H1 (cell line): ENCODE measurements around the gene NTN4. TPM values are rescaled to one million over a fixed set of nuclear protein-coding genes. Genes with fewer than 3 reads are reported as not detected.

ENCODE experiments used
- CTCF ChIA-PET: fragments of 300-600 bp; sonication (Branson Sonifier 250); formaldehyde crosslinking; loops from one replicate; lab custom pipeline; 2021; ENCODE audit not compliant: partially characterized antibody; lab: Charles Lee
- POLR2A ChIA-PET: fragments of 300-600 bp; sonication (Branson Sonifier 250); formaldehyde crosslinking; loops from one replicate; lab custom pipeline; 2021; ENCODE audit warnings: inconsistent platforms; ENCODE audit not compliant: partially characterized antibody; lab: Charles Lee
- DNase-seq, 2 experiments: peaks; one replicate each; pipeline versions ENCODE4 v3.0.0 to v3.0.0-alpha.2; 2010 to 2022; ENCODE audit warnings: low spot score in 2 of 2, low read depth in 1 of 2, mixed read lengths in 1 of 2
- FAIRE-seq: peaks from 2 replicates; lab custom pipeline; 2011; peaks lifted over from hg19 to GRCh38; lab: Jason Lieb, UNC
- H2AFZ ChIP-seq: 2 replicates; pipeline ENCODE4 v1.8.1; 2012; ENCODE audit warnings: low read length, inconsistent platforms
- H2AK5ac ChIP-seq: 2 replicates; pipeline ENCODE4 v1.6.1; 2013; ENCODE audit warnings: low read depth, low read length
- H2BK120ac ChIP-seq: replicated peaks from 2 replicates; pipeline ENCODE3; 2013; ENCODE audit warnings: low read depth, low read length, inconsistent platforms
- H2BK12ac ChIP-seq: 2 replicates; pipeline ENCODE4 v1.6.1; 2013; ENCODE audit warnings: low read depth, low read length
- H2BK15ac ChIP-seq: 2 replicates; pipeline ENCODE4 v1.6.1; 2013; ENCODE audit warnings: low read length
- H2BK20ac ChIP-seq: 2 replicates; pipeline ENCODE4 v1.6.1; 2013; ENCODE audit warnings: low read length
- H2BK5ac ChIP-seq: 2 replicates; pipeline ENCODE4 v1.6.1; 2013; ENCODE audit warnings: low read depth, low read length
- H3K14ac ChIP-seq: 2 replicates; pipeline ENCODE4 v1.6.1; 2013; ENCODE audit warnings: inconsistent platforms; ENCODE audit not compliant: insufficient read length
- H3K18ac ChIP-seq: 2 replicates; pipeline ENCODE4 v1.6.1; 2013; ENCODE audit warnings: low read length; ENCODE audit errors: extremely low read depth
- H3K23ac ChIP-seq: 2 replicates; pipeline ENCODE4 v1.6.1; 2013; ENCODE audit warnings: inconsistent platforms; ENCODE audit not compliant: insufficient read length
- H3K23me2 ChIP-seq: 2 replicates; pipeline ENCODE4 v1.6.1; 2013; ENCODE audit warnings: low read depth, low read length
- H3K27ac ChIP-seq: 2 replicates; pipeline ENCODE4 v1.6.1; 2011; ENCODE audit warnings: low read depth, low read length, inconsistent platforms
- H3K27me3 ChIP-seq, 4 experiments: replicated peaks in 1 of 4; 1 replicate in 1 of 4; 2 replicates in 3 of 4; pipeline versions ENCODE4 v1.6.1 to v1.8.1; 2011 to 2013; ENCODE audit warnings: low read length in 3 of 4, mild to moderate bottlenecking in 3 of 4, inconsistent platforms in 2 of 4, mixed read lengths in 2 of 4, moderate library complexity in 1 of 4; ENCODE audit not compliant: control insufficient read depth in 3 of 4, insufficient read depth in 3 of 4; ENCODE audit errors: extremely low read depth in 1 of 4
- H3K36me3 ChIP-seq, 4 experiments: 2 replicates each; pipeline versions ENCODE4 v1.6.1 to v1.8.1; 2011 to 2013; ENCODE audit warnings: mild to moderate bottlenecking in 4 of 4, low read length in 3 of 4, moderate library complexity in 2 of 4, control low read depth in 1 of 4, inconsistent platforms in 1 of 4; ENCODE audit not compliant: insufficient read depth in 4 of 4, control insufficient read depth in 2 of 4
- H3K4ac ChIP-seq: replicated peaks from 2 replicates; pipeline ENCODE3; 2013; ENCODE audit warnings: low read length, low read depth, mixed read lengths, inconsistent platforms; ENCODE audit not compliant: insufficient read length
- H3K4me1 ChIP-seq, 4 experiments: replicated peaks in 1 of 4; 1 replicate in 1 of 4; 2 replicates in 3 of 4; pipeline versions ENCODE4 v1.6.1 to v1.8.1; 2011 to 2013; ENCODE audit warnings: low read length in 3 of 4, inconsistent platforms in 2 of 4, mixed read lengths in 1 of 4; ENCODE audit not compliant: insufficient read depth in 4 of 4, control insufficient read depth in 3 of 4
- H3K4me2 ChIP-seq, 2 experiments: 2 replicates each; pipeline versions ENCODE4 v1.6.1 to v1.8.1; 2011 to 2013; ENCODE audit warnings: low read depth in 2 of 2, low read length in 2 of 2, control low read depth in 1 of 2, inconsistent platforms in 1 of 2, mild to moderate bottlenecking in 1 of 2; ENCODE audit not compliant: insufficient read depth in 1 of 2
- H3K4me3 ChIP-seq, 4 experiments: fragments of 200-600, 300-600 bp in 1 of 4; sonication (generic), shearing (Covaris generic), sonication (Bioruptor Twin) in 1 of 4; 2 replicates each; pipeline versions ENCODE4 v1.5.1 to v1.8.1; 2011 to 2016; ENCODE audit warnings: low read length in 4 of 4, low read depth in 3 of 4, control low read depth in 2 of 4, inconsistent platforms in 2 of 4, mild to moderate bottlenecking in 2 of 4, mixed read lengths in 1 of 4, moderate library complexity in 1 of 4; ENCODE audit not compliant: insufficient read depth in 2 of 4; ENCODE audit errors: extremely low read depth in 1 of 4
- H3K56ac ChIP-seq: replicated peaks from 2 replicates; pipeline ENCODE3; 2013; ENCODE audit warnings: low read depth, mild to moderate bottlenecking, mixed read lengths, low read length, inconsistent platforms; ENCODE audit not compliant: insufficient read length
- H3K79me1 ChIP-seq: 2 replicates; pipeline ENCODE4 v1.6.1; 2013; ENCODE audit warnings: low read depth, low read length, control low read depth
- H3K79me2 ChIP-seq, 2 experiments: 2 replicates each; pipeline versions ENCODE4 v1.6.1 to v1.8.1; 2012 to 2013; ENCODE audit warnings: low read length in 2 of 2, mild to moderate bottlenecking in 2 of 2, inconsistent platforms in 1 of 2; ENCODE audit not compliant: insufficient read depth in 2 of 2, control insufficient read depth in 1 of 2
- H3K9ac ChIP-seq, 4 experiments: replicated peaks in 1 of 4; 1 replicate in 1 of 4; 2 replicates in 3 of 4; pipeline versions ENCODE4 v1.6.1 to v1.8.1; 2011 to 2013; ENCODE audit warnings: low read depth in 3 of 4, low read length in 3 of 4, control low read depth in 2 of 4, mild to moderate bottlenecking in 2 of 4, moderate library complexity in 2 of 4, inconsistent platforms in 1 of 4; ENCODE audit errors: extremely low read depth in 1 of 4
- H3K9me3 ChIP-seq, 2 experiments: 2 replicates each; pipeline versions ENCODE4 v1.6.1 to v1.8.1; 2012 to 2013; ENCODE audit warnings: mild to moderate bottlenecking in 2 of 2, moderate library complexity in 2 of 2, control low read depth in 1 of 2, inconsistent platforms in 1 of 2, low read depth in 1 of 2, low read length in 1 of 2, mixed read lengths in 1 of 2; ENCODE audit not compliant: insufficient read depth in 2 of 2
- H4K20me1 ChIP-seq, 2 experiments: replicated peaks in 1 of 2; 2 replicates each; pipeline versions ENCODE3 to v1.8.1; 2011 to 2013; ENCODE audit warnings: inconsistent platforms in 2 of 2, low read length in 2 of 2, mild to moderate bottlenecking in 1 of 2; ENCODE audit not compliant: insufficient read depth in 2 of 2, control insufficient read depth in 1 of 2
- H4K5ac ChIP-seq: 2 replicates; pipeline ENCODE4 v1.6.1; 2013; ENCODE audit warnings: low read length, low read depth, mixed read lengths, inconsistent platforms; ENCODE audit not compliant: insufficient read length
- H4K8ac ChIP-seq: 2 replicates; pipeline ENCODE4 v1.8.0; 2013; ENCODE audit warnings: mild to moderate bottlenecking, moderate library complexity, low read length, inconsistent platforms; ENCODE audit not compliant: insufficient read depth; ENCODE audit errors: extremely low read depth
- H4K91ac ChIP-seq: replicated peaks from 2 replicates; pipeline ENCODE3; 2013; ENCODE audit warnings: low read length, mixed read lengths, inconsistent platforms; ENCODE audit not compliant: insufficient read length
- EP300 ChIP-seq, 2 experiments: IDR thresholded peaks; 1 replicate in 1 of 2; 2 replicates in 1 of 2; pipeline ENCODE4 v1.6.1; 2011 to 2012; ENCODE audit warnings: low read depth in 2 of 2, low read length in 2 of 2, mild to moderate bottlenecking in 2 of 2, borderline replicate concordance in 1 of 2, inconsistent platforms in 1 of 2, moderate library complexity in 1 of 2
- HDAC6 ChIP-seq: IDR thresholded peaks from one replicate; pipeline ENCODE4 v1.7.1; 2012; ENCODE audit warnings: low read depth, mild to moderate bottlenecking, inconsistent platforms, low read length, moderate library complexity
- SIX5 ChIP-seq: IDR thresholded peaks from 2 replicates; pipeline ENCODE4 v1.6.1; 2011; ENCODE audit warnings: mild to moderate bottlenecking, low read depth, low read length
- TAF7 ChIP-seq: optimal IDR thresholded peaks from 2 replicates; pipeline ENCODE3; 2011; ENCODE audit warnings: low read depth, mild to moderate bottlenecking, inconsistent platforms, low read length, moderate library complexity, borderline replicate concordance
- WGBS, 2 experiments: shearing (Covaris generic) in 1 of 2; methylation state at CpG; one replicate each; pipeline versions ENCODE4 v1.1.6 to v1.1.7; 2013 to 2015; ENCODE audit warnings: low lambda C conversion rate in 2 of 2, mixed read lengths in 2 of 2, inconsistent platforms in 1 of 2, low coverage in 1 of 2, missing lambda C conversion rate in 1 of 2; ENCODE audit not compliant: insufficient replicate concordance in 2 of 2, insufficient coverage in 1 of 2, insufficient read length in 1 of 2; ENCODE audit errors: extremely low coverage in 1 of 2, missing lambda C conversion rate in 1 of 2; 5-methylcytosine and 5-hydroxymethylcytosine counted together
- polyA plus RNA-seq, 7 experiments: library from polyadenylated mRNA; depleted of rRNA in 3 of 7; stranded (reverse) in 5 of 7; unstranded in 2 of 7; fragments of >200 nt in 5 of 7; fragments of 200-250 nt in 2 of 7; gene quantifications; 1 replicate in 5 of 7; 2 replicates in 1 of 7; 4 replicates in 1 of 7; pipeline versions ENCODE4 v1.2.1 to v1.2.3, GENCODE V29; 2011 to 2013; ENCODE audit warnings: missing spikeins in 2 of 7, mixed read lengths in 2 of 7
- total RNA-seq: library from RNA; stranded (reverse); fragmentation: NEBNext Ultra II Directional; extraction: Animal tissue kit (Norgen Biotek cat#: 25700); gene quantifications from 2 replicates; pipeline ENCODE4 v1.2.1, GENCODE V29; 2021

NTN4 gene
- total and polyA plus RNA-seq, 2 of the 8 experiments (the other 6 are each of a cell fraction or from before 2014, with no cell fraction given) = 0.74 to 1.3 TPM

DNA sequence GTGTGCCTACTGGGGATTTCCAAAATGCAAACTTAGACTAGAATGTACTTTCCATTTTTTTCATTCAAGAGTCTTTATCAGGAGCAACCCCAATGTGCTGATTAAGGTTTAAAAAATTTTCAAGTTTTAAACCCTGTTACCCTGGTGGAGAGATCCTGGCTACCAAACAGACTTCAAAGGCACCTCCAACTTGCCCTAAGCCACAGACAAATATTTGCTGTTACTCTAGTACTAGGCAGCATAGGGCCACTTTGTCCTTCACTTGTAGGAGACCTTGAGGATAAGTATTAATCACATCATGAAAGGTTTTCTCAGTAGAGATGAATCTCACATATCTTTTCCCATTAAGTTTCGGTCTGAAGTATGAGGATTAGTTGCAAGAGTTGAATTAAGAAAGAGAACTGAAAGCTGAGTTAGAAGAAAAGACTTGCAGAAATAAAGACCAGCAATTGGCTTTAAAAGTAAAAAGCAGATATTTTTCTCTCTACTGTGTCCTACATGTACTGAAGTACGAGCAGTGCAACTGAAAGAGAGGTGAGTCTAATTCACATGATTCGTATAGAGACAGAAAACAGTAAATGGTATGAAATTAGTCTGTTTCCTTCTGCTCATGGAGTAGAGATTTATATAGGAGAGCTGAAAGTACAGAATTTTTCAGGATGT is 28.3 kb downstream of the NTN4 start:
- no peak overlapping the region for H4K5ac ChIP-seq
- no peaks in the 10 kb centered on the region for H4K20me1 ChIP-seq
- H3K4me1 ChIP-seq = no peaks in the 10 kb centered on the region; a peak in 1 of 7 replicates
- 83% methylated on average over 3 of the region's 3 CpGs; no CpG with 5 or more reads in 1 of the 2 experiments for WGBS, 2 experiments
- no peak overlapping the region for H3K4ac ChIP-seq
- H3K9ac ChIP-seq = no peak overlapping the region
- FAIRE-seq (no peak), DNase-seq (no peak)
- H3K9me3 ChIP-seq = 0 out of 4 replicates have a peak, but pooled peaks cover 0 to 3% of the 10 kb centered on the region in 2 experiments
- H2BK120ac ChIP-seq = no peak overlapping the region
- POLR2A ChIA-PET = interaction anchor here (0.6 kb wide), 1 partner anchor 312 kb away, joined by 3 read pairs; no protein-coding TSS in a partner anchor
- H2BK5ac ChIP-seq = no peak overlapping the region
- no peak overlapping the region for H3K14ac ChIP-seq
- no peak overlapping the region for H2BK15ac ChIP-seq
- H3K79me1 ChIP-seq = no peaks in the 10 kb centered on the region
- no peak overlapping the region for H2BK20ac ChIP-seq
- H3K23ac ChIP-seq = no peak overlapping the region
- no peak overlapping the region for H2AFZ ChIP-seq
- no peak overlapping the region for H3K4me2 ChIP-seq
- no peak overlapping the region for H2BK12ac ChIP-seq
- no peak overlapping the region for H3K18ac ChIP-seq
- no peaks in the 10 kb centered on the region for H3K79me2 ChIP-seq
- no peak overlapping the region for H3K4me3 ChIP-seq
- H4K91ac ChIP-seq = no peak overlapping the region
- no peak overlapping the region for H4K8ac ChIP-seq
- no peaks in the 10 kb centered on the region; the same call in 1 of the 2 replicates for H3K23me2 ChIP-seq
- no peak overlapping the region for H2AK5ac ChIP-seq
- CTCF ChIA-PET = interaction anchor here (0.8 kb wide), 1 partner anchor 14 kb away, joined by 3 read pairs; no protein-coding TSS in a partner anchor
- H3K36me3 ChIP-seq = no peaks in the 10 kb centered on the region
- TF ChIP-seq SIX5 (no peak), HDAC6 (no peak), TAF7 (no peak), EP300 (IDR thresholded peaks at IDR 0.05; ENCODE audit: borderline replicate concordance in 1 of 2, low read depth in 2 of 2, low read length in 2 of 2) (no peak)
- TF ChIP-seq, all 59 proteins: peak for 0
- no peak overlapping the region for H3K56ac ChIP-seq
- H3K27ac ChIP-seq = no peak overlapping the region
- no peaks in the 10 kb centered on the region for H3K27me3 ChIP-seq
